Measurements from ENCODE around the gene SPATA46. TPM values are rescaled to one million over a fixed set of nuclear protein-coding genes. Genes with fewer than 3 reads are reported as not detected.

SPATA46 gene
- total RNA-seq, 1 experiment from 2014 or later = not detected

DNA sequence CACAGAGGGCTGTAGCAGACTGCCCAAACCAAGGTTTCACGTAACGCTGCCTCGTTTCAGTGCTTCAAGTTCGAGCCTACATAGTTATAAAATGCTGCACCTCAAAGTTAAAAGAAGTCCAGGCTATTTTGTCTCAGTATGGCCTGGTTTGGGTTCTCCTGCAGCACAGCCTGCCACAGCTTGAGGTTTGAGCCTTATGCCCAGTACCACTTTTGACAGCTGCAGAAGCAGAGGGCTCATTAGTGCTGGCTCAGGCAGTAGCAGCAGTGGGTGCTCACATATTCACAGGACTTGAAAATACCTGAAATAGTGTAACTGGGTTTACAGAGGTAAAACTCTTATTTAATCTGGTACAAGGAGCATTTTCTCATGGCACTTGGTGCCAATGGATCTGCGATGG lies 15.3 kb downstream of the SPATA46 start:
- POLR2A ChIA-PET = no interaction called here
- TF ChIP-seq POLR2AphosphoS5 (IDR thresholded peaks at IDR 0.05; ENCODE audit: low read depth, low read length) = no peak
- TF ChIP-seq, protein P1, sequence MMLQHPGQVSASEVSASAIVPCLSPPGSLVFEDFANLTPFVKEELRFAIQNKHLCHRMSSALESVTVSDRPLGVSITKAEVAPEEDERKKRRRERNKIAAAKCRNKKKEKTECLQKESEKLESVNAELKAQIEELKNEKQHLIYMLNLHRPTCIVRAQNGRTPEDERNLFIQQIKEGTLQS (IDR thresholded peaks at IDR 0.05) = no peak

GRCh38 chr1:162360874-162361260 lies 15.8 kb downstream of the SPATA46 start:
- no TSS peak for BruUV-seq (replicated peaks)
- H3K27me3 ChIP-seq (ENCODE audit: insufficient read depth, low read length) = no peaks in the 10 kb centered on the region
- CTCF ChIA-PET = no interaction called here
- ATAC-seq (no peak), DNase-seq (ENCODE audit: low read depth, low spot score) (no peak)
- TF ChIP-seq JUND (IDR thresholded peaks at IDR 0.05) = no peak
- no peak for TF ChIP-seq RAD21 (IDR thresholded peaks at IDR 0.05; ENCODE audit: low read depth)
- no peak for TF ChIP-seq ELF1 (IDR thresholded peaks at IDR 0.05; ENCODE audit: borderline replicate concordance, low read depth)
- no peak overlapping the region for H2AFZ ChIP-seq (ENCODE audit: low read depth, low read length, poor library complexity, severe bottlenecking)
- no peaks in the 10 kb centered on the region for H3K4me1 ChIP-seq (ENCODE audit: control insufficient read depth in 1 of 2, insufficient read depth in 2 of 2, low read length in 2 of 2)
- H3K4me3 ChIP-seq (replicated peaks in 1 of 2; ENCODE audit: low read depth in 1 of 2, low read length in 2 of 2) = no peak overlapping the region
- H3K4me2 ChIP-seq (ENCODE audit: low read length) = no peak overlapping the region
- no peak overlapping the region for H3K27ac ChIP-seq (ENCODE audit: low read depth, low read length)
- H3K9me3 ChIP-seq (ENCODE audit: control insufficient read depth in 1 of 2, insufficient read depth in 1 of 2, low read depth in 1 of 2, low read length in 2 of 2) = no peaks in the 10 kb centered on the region
- H3K9ac ChIP-seq (ENCODE audit: low read length) = no peak overlapping the region
- no peaks in the 10 kb centered on the region for H4K20me1 ChIP-seq (ENCODE audit: insufficient read depth)
- POLR2A ChIA-PET = no interaction called here
- intact Hi-C loops (cut with micrococcal nuclease) = no loop called here
- no peaks in the 10 kb centered on the region for H3K79me2 ChIP-seq (ENCODE audit: insufficient read depth, low read length)
- no peaks in the 10 kb centered on the region for H3K9me2 ChIP-seq (ENCODE audit: insufficient read depth)
- RAD21 ChIA-PET (ENCODE audit: low non-redundant PET in 1 of 2, low total read pairs in 2 of 2, uncharacterized antibody in 2 of 2, unreplicated experiment in 2 of 2) = no interaction called here
- H3K36me3 ChIP-seq (ENCODE audit: control insufficient read depth in 1 of 2, insufficient read depth in 2 of 2, low read length in 2 of 2) = peaks cover 0 to 3% of the 10 kb centered on the region in 2 experiments; a peak in 1 of 4 replicates

More for the DNA sequence above, 15.3 kb downstream of the SPATA46 start:
- Histone ChIP-seq H4K20me1 (ENCODE audit: insufficient read depth) (no peaks in the 10 kb centered on the region), H2AFZ (ENCODE audit: low read depth, low read length, poor library complexity, severe bottlenecking) (no peak overlapping the region), H3K4me1 (ENCODE audit: control insufficient read depth in 1 of 2, insufficient read depth in 2 of 2, low read length in 2 of 2) (no peaks in the 10 kb centered on the region), H3K27ac (ENCODE audit: low read depth, low read length) (no peak overlapping the region), H3K9ac (ENCODE audit: low read length) (no peak overlapping the region), H3K4me3 (replicated peaks in 1 of 2; ENCODE audit: low read depth in 1 of 2, low read length in 2 of 2) (no peak overlapping the region), H3K79me2 (ENCODE audit: insufficient read depth, low read length) (no peaks in the 10 kb centered on the region), H3K36me3 (ENCODE audit: control insufficient read depth in 1 of 2, insufficient read depth in 2 of 2, low read length in 2 of 2) (peaks cover 0 to 3% of the 10 kb centered on the region in 2 experiments; a peak in 1 of 4 replicates), H3K27me3 (ENCODE audit: insufficient read depth, low read length) (no peaks in the 10 kb centered on the region), H3K9me3 (ENCODE audit: control insufficient read depth in 1 of 2, insufficient read depth in 1 of 2, low read depth in 1 of 2, low read length in 2 of 2) (no peaks in the 10 kb centered on the region), H3K4me2 (ENCODE audit: low read length) (no peak overlapping the region), H3K9me2 (ENCODE audit: insufficient read depth) (no peaks in the 10 kb centered on the region)
- intact Hi-C loops (cut with micrococcal nuclease) = no loop called here
- DNase-seq (ENCODE audit: low read depth, low spot score) = no peak
- CTCF ChIA-PET = no interaction called here
- BruUV-seq (replicated peaks) = no TSS peak
- RAD21 ChIA-PET (ENCODE audit: low non-redundant PET in 1 of 2, low total read pairs in 2 of 2, uncharacterized antibody in 2 of 2, unreplicated experiment in 2 of 2) = no interaction called here
- ATAC-seq = no peak

Data from HCT116 (cell line).